GM06990 (cell line): ENCODE results near the gene AFP.

Experiments used
- DNase-seq: peaks from one replicate; pipeline ENCODE4 v3.0.0-alpha.2; 2011; ENCODE audit not compliant: insufficient read length; ENCODE audit errors: extremely low read depth
- H3K27me3 ChIP-seq: replicated peaks from 2 replicates; pipeline ENCODE4 v1.6.0; 2011; ENCODE audit warnings: low read length; ENCODE audit not compliant: control insufficient read depth, insufficient read depth
- H3K36me3 ChIP-seq: 2 replicates; pipeline ENCODE4 v1.5.1; 2011; ENCODE audit warnings: low read length; ENCODE audit not compliant: control insufficient read depth, insufficient read depth
- H3K4me3 ChIP-seq: replicated peaks from 2 replicates; pipeline ENCODE4 v1.5.1; 2011; ENCODE audit warnings: low read depth, mild to moderate bottlenecking, control low read depth, low read length
- CTCF ChIP-seq: IDR thresholded peaks from 2 replicates; pipeline ENCODE4 v1.5.1; 2011; ENCODE audit warnings: low read length, control low read depth, mild to moderate bottlenecking, inconsistent platforms; ENCODE audit not compliant: insufficient read depth, poor library complexity, severe bottlenecking

The AFP gene

GRCh38 chr4:73451981-73452747 lies 16.1 kb downstream of the AFP start:
- TF ChIP-seq CTCF = no peak
- DNase-seq = no peak
- no peaks in the 10 kb centered on the region; the same call in none of the 2 replicates for H3K27me3 ChIP-seq
- no peak overlapping the region for H3K4me3 ChIP-seq
- no peaks in the 10 kb centered on the region for H3K36me3 ChIP-seq

DNA sequence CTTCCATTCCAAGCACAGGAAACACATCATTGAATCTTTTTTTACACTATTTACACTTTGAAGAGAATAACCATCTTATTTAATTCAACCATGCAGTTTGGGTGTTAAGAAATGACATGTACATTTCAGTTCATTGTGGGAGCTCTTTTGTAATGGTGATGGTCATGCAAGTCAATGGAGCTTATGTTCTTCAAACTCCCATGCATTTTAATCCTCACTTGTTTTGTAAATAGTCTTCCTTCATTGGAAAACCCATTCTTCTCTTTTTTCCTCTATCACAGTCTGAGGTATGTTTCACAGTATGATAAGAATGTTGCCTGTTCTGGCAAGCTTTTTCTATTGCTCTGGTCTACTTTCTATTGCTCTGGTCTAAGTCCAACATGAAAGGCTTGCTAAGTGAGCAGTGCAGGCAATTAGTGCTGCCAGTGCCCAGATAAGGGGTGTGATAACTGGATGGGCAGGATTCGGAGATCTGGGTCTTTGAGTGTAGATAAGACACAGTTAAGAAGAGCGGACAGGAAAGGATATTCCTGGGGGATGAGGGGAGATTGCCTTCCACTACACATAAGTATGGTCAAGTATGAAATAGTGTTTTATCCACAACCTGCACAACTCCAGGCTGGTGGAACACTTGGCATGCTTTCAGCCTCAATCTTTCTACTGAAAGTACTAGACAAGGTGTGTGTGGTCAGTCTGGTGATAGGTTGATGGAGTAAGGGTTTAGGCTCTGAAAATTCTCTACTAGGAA lies 17.1 kb downstream of the AFP start:
- H3K4me3 ChIP-seq = no peak overlapping the region
- no peaks in the 10 kb centered on the region; the same call in none of the 2 replicates for H3K27me3 ChIP-seq
- TF ChIP-seq CTCF = no peak
- no peaks in the 10 kb centered on the region for H3K36me3 ChIP-seq
- no peak for DNase-seq

GRCh38 chr4:73453701-73454005 lies 17.6 kb downstream of the AFP start:
- no peak overlapping the region for H3K4me3 ChIP-seq
- H3K27me3 ChIP-seq = no peaks in the 10 kb centered on the region; the same call in none of the 2 replicates
- no peaks in the 10 kb centered on the region for H3K36me3 ChIP-seq
- no peak for DNase-seq
- no peak for TF ChIP-seq CTCF

DNA sequence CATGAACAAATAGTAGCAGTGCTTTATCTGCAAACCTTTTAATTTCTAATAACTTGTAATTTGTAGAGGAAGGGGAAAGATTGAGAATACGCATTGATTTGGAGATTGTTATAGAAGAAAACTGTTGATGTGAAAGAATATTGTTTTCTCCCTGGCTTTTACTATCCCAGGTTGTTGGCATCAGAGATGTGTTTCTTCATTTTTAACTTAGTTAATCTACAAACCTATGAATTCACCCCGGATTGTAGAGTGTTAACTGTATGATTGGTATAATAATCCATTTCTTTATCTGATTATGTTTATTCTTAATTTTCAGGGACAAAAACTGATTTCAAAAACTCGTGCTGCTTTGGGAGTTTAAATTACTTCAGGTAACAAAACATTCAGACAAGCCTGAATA lies 18.9 kb downstream of the AFP start:
- H3K27me3 ChIP-seq = no peaks in the 10 kb centered on the region; the same call in none of the 2 replicates
- no peak for TF ChIP-seq CTCF
- no peaks in the 10 kb centered on the region for H3K36me3 ChIP-seq
- no peak overlapping the region for H3K4me3 ChIP-seq
- no peak for DNase-seq

DNA sequence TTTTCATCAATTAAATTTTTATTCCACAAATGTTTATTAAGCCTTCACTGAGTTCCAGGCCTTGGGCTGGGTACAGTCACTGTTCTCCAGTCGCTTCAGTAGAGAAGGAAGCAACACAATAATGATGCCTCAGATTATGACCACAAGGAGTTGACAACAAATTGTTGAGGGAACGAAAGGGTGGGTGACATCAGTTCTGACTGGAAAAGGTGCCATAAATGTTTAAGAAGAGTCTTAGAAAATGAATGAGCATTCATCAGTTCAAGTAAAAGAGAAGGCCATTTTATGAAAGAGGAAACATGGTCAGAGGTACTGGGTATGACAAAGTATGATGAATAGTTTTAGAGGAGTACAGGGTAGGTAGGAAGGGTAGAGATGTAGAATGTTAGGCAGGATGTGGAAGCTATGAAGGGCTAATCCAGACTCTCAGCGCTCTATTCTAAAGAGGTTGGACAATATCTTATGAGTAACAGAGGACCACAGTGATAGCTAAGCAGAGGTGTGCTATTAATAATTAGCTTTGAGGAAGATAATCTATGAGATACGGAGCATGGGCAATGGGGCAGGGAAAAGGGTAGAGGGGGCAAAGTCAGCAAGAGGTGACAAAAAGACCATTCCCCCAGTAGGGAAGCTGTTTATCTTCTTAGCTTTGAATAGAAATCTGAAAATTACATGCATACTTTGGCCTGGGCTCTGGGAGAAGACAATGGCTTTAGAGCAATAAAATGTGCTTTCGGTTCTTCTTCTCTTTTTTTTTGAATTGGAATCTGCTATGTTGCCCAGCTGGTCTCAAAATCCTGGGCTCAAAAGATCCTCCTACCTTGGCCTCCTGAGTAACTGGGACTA lies 20.4 kb downstream of the AFP start:
- Histone ChIP-seq H3K27me3 (no peaks in the 10 kb centered on the region; the same call in none of the 2 replicates), H3K36me3 (no peaks in the 10 kb centered on the region), H3K4me3 (no peak overlapping the region)
- DNase-seq = no peak
- TF ChIP-seq CTCF = no peak
